Epithelial cell of prostate (primary cell): ENCODE data around the gene WWP2.
"Not testable (repeated sequence)": the region's sequence is repeated elsewhere in the genome, so short reads cannot be mapped to it uniquely, and the experiment has no call there.

Experiments
- DNase-seq: peaks from one replicate; pipeline ENCODE4 v3.0.0-alpha.2; 2011; ENCODE audit warnings: low read depth, low spot score
- H3K27ac ChIP-seq: fragments of 450-650 bp; 2 replicates; pipeline ENCODE4 v1.5.1; 2017; ENCODE audit warnings: mild to moderate bottlenecking

WWP2 gene

DNA sequence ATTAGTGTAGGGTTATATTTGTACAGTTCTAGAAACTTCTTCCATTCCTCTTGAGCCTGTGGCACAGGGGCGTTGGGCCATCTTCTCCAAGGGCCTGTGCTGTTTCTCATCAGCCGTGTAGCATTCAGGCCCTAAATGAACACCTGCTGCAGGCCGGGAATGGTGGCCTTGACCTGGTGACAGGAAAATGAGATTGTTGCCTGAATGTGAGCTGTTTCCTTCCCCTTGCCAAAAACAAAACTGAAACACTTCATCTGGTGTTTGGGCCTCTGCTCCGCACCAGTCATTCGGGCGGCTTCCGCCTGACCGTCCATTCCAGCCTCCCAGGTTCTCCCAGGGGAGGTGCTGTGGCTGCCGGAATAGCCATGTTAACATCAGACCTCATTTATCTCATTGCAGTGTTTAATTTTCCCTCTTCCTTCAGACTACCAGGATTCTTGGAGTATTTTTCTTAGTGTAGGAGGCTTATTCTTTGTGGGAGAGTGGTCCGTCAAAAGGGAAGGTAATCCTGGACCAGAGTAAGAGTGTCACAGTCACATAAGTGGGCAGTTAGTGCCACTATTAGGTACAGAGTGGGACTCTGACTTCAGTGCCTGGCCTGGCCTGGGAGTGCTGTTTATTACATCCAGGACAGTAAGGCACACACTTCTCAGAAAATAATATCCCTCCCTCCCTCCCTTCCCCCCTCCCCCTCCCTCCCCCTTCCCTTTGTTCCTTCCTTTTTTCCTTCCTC, 61.9 kb downstream of the WWP2 start:
- no peak for DNase-seq
- no peak overlapping the region for H3K27ac ChIP-seq

DNA sequence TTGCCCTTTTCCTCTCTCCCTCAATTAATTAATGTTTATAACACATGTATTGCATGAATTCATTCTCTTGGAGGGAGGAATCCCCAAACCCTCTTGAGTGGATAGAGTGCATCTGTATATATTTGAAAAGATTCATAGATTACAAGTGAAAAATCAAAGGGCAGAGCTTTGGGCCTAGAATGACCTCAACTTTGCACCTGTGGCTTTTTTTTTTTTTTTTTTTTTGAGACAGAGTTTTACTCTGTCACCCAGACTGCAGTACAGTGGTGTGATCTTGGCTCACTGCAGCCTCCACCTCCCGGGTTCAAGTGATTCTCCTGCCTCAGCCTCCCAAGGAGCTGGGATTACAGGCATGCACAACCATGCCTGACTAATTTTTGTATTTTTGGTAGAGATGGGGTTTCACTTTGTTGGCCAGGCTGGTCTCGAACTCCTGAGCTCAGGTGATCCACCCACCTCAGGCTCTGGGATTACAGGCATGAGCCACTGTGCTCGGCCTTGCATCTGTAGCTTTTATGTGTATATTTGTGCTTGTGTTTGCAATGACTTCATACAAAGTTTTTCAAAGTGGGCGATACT, 62.5 kb downstream of the WWP2 start:
- not testable (repeated sequence) for DNase-seq

DNA sequence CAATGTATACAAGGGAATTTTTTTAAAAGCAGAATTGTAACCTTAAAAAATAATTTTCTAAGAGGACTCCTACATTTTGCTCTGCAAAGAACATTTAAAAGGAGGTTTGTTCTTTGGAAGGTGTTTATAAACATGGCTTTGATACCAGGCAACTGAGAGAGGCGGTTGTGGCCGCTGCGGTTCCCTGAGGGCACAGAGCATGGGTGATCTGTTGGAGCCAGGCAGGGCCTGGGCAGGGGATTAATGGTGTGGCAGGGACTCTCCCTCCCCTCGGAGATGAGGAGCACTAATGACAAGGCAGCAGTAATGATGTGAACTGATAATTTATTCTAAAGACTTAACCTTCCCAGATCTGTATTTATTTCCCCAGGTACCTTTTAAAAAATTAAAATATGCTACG, 65.4 kb downstream of the WWP2 start:
- no peak overlapping the region for H3K27ac ChIP-seq
- DNase-seq = no peak

More for the DNA sequence above, 62.5 kb downstream of the WWP2 start:
- not testable (repeated sequence) for H3K27ac ChIP-seq

DNA sequence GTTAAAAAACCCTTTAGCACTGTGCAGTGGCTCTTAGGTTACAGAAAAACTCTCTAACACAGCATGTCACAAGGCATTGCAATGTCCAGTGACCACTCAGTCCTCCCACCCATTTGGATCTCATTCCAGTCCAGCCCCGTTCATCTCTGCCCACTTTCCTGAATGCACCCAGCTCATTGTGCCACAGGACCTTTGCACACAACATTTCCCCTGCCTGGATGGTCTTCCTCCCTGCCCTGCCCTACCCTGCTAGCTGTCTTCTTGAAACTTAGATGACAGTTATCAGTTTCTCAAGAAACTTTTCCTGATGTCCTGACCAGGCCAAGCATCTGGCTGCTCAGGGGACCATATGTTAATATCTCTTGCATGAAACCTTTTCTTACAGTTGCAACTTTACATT, 67.2 kb downstream of the WWP2 start:
- no peak for DNase-seq
- no peak overlapping the region for H3K27ac ChIP-seq

- H3K27ac ChIP-seq = no peak overlapping the region
- DNase-seq = no peak
Measured at GRCh38 chr16:69830146-69830533, 68.0 kb downstream of the WWP2 start.

DNA sequence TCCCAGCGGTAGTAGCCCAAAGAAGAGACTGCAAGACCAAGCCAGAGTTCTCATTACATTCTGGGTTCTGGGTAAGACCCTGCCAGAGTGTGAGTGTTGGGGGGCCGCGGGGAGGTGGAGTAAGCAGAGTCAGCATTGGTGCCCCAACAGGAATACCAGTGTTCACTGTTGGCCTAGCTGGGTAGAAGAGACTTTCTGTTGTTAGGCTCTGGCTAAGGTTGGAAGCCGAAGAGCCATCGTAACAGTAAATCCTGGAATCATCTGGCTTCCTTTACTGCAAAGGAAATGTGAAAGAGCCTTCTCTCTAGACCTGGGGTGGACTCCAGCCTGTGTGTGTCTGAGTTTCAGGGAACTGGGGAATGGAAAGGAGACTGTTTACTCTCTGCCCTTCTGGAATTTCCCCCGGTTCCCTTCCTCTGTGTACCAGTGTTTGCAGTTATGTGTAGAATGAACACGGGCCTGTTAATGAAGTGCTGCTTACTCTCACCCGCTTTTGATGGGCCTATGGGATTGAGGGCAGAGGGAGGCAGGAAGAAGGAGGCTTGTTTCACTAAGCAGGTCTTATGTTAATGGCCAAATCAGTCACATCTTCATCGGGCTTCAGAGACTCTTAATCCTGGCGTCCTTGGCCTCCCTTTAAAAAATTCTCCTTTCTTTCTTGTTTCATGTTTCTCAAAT, 68.5 kb downstream of the WWP2 start:
- DNase-seq = no peak
- H3K27ac ChIP-seq = no peak overlapping the region

- no peak for DNase-seq
- H3K27ac ChIP-seq = no peak overlapping the region
Measured at GRCh38 chr16:69831212-69832123, 69.3 kb downstream of the WWP2 start.

DNA sequence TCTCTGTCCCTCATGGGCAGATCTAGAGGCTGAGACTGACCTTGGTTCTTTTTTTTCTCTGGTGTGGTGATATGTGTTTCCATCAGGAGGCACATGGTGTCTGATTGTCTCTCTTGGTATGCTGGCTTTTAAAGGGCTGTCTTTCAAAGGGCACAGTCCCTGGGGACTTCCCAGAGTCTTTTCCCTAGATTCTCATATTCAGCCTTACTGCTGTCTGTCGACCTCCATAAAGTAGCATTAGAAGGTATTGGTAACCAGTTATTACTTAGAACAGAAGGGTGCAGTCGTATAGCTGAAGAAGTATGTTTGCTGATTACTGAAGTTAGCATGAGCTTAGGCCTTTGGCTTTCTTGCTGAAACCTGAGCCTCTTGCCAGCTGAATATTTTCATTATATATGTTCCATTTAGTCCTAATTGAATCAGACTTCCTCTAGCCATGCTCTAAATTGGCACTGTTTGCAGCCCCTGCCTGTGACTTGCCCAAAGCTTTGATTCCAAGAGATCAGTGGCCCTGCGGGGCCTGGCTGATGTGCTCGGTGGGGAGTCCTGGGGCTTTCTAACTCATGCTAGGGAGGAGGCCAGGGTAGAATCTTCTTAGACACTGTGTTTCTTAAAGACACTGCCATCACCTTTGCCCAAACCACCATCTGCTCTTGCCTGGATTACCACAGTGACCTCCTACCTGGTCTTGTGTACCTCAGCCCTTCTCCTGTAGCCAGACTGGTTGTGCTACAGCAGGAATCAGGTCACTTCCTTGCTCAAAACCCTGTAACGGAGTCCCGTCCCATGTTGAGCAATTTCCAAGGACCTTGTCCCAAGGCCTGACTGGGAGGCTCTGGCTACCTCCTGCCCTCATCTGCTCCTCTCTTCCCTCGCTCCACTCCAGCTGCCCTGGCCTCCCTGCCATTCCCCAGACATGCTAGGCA, 71.5 kb downstream of the WWP2 start:
- H3K27ac ChIP-seq = no peak overlapping the region
- no peak for DNase-seq

- H3K27ac ChIP-seq = no peak overlapping the region
- DNase-seq = no peak
Measured at GRCh38 chr16:69834807-69835466, 72.8 kb downstream of the WWP2 start.

- H3K27ac ChIP-seq = no peak overlapping the region
- DNase-seq = no peak
Measured at GRCh38 chr16:69836257-69836656, 74.1 kb downstream of the WWP2 start.

DNA sequence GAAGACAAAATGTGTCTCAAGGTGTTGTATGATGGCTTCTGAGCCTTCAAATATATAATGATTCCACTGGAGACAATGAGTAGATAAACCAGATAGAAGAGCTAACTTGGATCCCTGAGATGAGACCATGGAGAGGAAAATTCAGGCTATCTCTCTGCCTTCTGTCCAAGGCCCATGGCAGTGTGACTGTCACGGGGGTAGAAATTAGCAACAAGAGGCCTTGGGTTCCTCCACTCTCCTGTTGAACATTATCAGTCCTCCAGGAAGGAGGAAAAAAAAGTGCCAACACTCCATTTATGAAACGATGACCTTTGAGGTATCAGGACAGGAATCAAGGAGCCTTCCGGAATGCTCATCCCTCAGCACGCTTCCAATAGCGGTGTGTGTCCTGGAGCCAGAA, 75.2 kb downstream of the WWP2 start:
- no peak overlapping the region for H3K27ac ChIP-seq
- DNase-seq = no peak

- no peak for DNase-seq
- H3K27ac ChIP-seq = no peak overlapping the region
Measured at GRCh38 chr16:69838489-69838888, 76.4 kb downstream of the WWP2 start.

- no peak overlapping the region for H3K27ac ChIP-seq
- no peak for DNase-seq
Measured at GRCh38 chr16:69839240-69839688, 77.1 kb downstream of the WWP2 start.

DNA sequence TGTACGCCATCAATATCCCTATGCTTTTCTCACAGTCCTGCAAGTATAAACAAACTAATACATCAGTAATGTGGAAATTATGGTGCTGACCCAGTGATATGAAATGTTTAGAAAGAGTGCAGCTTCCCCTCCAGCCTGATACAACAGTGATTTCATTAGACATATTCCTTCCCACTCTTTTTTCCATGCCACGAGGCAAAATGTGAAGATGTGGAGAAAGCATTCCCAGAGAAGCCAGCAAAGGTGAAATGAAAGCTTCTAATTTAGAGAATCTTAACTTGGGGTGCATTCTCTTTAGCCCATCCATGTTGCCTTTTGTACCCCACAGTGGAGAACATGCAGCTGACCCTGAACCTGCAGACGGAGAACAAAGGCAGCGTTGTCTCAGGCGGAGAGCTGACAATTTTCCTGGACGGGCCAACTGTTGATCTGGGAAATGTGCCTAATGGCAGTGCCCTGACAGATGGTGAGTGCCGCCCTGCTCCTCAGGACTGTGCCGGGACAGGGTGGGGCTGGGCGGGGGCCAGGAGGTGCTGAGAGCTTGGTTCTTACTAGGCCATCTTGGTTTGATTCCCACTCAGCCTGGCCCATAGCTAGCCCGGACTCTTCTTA, 77.8 kb downstream of the WWP2 start:
- DNase-seq = no peak
- no peak overlapping the region for H3K27ac ChIP-seq

DNA sequence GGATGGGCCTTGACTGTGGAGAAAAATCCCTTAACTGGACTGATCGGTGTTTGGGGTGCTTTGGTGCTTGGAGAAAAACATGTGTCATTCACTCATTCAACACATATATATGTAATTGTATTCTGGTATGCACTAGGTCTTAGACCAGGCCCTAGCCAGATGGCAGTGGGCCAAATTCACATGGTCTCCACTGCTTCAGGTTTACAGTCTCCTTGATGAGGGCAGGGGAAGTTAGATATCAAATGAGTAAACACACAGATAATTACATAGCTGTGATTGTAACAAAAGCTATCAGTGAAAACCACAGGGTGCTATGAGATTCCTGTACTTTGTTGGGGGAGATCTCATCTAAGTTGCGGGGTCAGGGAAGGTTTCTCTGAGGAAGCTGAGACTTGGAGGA, 78.8 kb downstream of the WWP2 start:
- no peak for DNase-seq
- no peak overlapping the region for H3K27ac ChIP-seq

GRCh38 chr16:69844441-69844840, 82.3 kb downstream of the WWP2 start:
- no peak overlapping the region for H3K27ac ChIP-seq
- no peak for DNase-seq

GRCh38 chr16:69845181-69845580, 83.0 kb downstream of the WWP2 start:
- no peak for DNase-seq
- H3K27ac ChIP-seq = no peak overlapping the region

DNA sequence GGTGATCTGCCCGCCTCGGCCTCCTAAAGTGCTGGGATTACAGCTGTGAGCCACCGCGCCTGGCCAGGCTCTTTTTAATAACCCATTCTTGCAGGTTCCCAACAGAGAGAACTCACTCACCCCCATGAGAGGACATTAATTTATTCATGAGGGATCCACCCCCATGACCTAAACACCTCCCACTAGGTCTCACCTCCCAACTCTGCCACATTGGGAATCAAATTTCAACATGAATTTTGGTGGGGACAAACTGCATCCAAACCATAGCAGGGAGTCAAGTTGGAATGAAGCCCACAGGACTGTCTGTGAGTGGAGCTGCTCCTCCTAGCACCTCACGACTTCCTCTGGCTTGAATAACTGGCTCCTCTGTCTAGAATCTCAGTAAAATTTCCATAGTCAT, 85.5 kb downstream of the WWP2 start:
- DNase-seq = no peak
- no peak overlapping the region for H3K27ac ChIP-seq
